SH-SY5Y (cell line): ENCODE measurements around the gene BICD2.

ENCODE experiments used
- GATA2 ChIP-seq: IDR thresholded peaks from 2 replicates; pipeline ENCODE4 v1.6.1; 2011; ENCODE audit warnings: mild to moderate bottlenecking, low read depth, low read length
- GATA3 ChIP-seq: IDR thresholded peaks from 2 replicates; pipeline ENCODE4 v1.6.1; 2011; ENCODE audit warnings: low read depth, mild to moderate bottlenecking, low read length, moderate library complexity

DNA sequence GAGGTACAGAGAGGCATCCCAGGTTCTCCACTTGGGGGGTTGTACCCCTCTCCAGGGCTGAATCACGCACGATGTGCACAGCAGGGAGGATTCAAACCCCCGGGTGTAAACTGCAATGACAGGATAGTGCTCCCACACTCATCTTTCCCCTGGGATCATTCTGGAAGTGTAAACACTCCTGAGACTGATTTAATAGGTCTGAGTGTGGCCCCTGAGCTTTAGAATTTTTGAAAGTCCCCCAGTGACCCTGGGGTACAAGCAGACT lies 16.5 kb downstream of the BICD2 start:
- no peak for TF ChIP-seq GATA2
- no peak for TF ChIP-seq GATA3
